Right renal cortex interstitium (tissue), 3 donors: Measurements from ENCODE around the gene BUD23. TPM values are rescaled to one million over a fixed set of nuclear protein-coding genes. Genes with fewer than 3 reads are reported as not detected.
A peak's percentile ranks its signal among the peaks of the same experiment; 100 is the strongest.
"Not testable (repeated sequence)": the region's sequence is repeated elsewhere in the genome, so short reads cannot be mapped to it uniquely, and the experiment has no call there.

Experiments
- DNase-seq, 3 donors: peaks; one replicate each; pipeline ENCODE4 v3.0.0-alpha.2; 2013; ENCODE audit warnings: low read depth in 3 of 3, low spot score in 2 of 3
- polyA plus RNA-seq, 3 donors: library from polyadenylated mRNA; unstranded; fragments of 120-200 nt; gene quantifications; one replicate each; pipeline ENCODE4 v1.2.1, GENCODE V29; 2013; ENCODE audit not compliant: insufficient read length in 3 of 3

BUD23 gene
- polyA plus RNA-seq, 3 donors = 78.7 to 85.6 (median 79.1) TPM

GRCh38 chr7:73700581-73701134 is 17.3 kb downstream of the BUD23 start:
- DNase-seq = no peak

DNA sequence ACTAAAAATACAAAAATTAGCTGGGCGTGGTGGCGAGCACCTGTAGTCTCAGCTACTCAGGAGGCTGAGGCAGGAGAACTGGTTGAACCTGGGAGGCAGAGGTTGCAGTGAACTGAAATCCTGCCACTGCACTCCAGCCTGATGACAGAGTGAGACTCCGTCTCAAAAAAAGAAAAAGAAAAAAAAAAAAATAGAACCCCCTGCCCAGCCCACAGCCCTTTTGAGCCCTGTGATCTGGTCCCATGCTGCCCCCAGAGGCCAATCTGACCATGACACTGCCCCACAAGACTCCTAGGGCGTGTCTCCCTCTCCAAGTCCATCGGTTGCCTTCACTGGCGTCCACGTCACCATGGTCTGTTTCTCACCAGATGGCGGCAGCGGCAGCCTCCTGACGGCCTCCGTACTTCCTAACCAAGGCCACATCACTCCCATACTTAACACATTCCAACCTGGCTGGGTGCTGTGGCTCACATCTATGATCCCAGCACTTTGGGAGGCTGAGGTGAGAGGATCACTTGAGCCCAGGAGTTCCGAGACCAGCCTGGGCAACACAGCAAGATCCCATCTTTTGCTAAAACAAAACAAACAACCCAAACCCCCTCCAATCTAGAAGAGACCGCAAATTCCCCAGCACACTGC is 18.1 kb downstream of the BUD23 start:
- DNase-seq = no peak

DNA sequence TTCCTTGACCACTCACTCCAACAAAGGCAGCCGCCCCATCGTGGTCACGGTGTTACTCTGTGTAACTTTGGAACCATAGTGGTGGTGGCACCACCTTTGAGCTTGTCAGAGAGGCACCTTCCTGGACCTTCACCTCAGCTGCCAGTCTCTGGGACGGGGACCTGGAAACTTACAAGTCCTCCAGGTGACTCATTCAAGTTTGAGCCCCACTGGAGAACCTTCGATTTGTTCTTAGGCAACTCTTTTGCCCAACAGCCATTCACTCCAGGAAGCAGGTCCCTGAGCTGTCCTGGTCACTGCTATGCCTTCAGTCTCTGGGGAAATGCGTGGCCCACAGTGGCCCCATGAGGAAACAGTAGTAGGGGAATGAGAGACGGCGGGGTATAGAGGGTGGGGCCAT is 18.8 kb downstream of the BUD23 start:
- DNase-seq = no peak

DNA sequence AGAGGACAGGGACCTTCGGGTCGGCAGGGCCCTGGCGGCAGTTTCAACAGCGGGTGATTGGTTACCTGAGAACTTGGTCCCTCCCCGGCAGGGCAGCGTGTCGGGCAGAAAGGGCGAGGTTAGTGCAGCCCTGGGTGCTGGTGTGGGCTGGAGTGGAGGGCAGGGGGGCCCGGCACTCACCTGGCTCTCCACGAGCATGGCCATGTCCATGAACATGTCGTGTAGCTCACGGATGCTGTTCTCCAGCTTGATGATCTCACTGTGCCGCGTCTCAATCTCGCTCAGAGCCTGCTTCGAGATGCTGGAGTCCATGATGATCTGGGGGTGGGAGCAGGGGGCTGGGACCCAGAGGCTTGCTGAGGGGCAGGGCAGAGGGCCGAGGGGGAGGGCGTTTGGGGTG is 19.3 kb downstream of the BUD23 start:
- no peak for DNase-seq

GRCh38 chr7:73703225-73703624 is 19.8 kb downstream of the BUD23 start:
- no peak for DNase-seq

DNA sequence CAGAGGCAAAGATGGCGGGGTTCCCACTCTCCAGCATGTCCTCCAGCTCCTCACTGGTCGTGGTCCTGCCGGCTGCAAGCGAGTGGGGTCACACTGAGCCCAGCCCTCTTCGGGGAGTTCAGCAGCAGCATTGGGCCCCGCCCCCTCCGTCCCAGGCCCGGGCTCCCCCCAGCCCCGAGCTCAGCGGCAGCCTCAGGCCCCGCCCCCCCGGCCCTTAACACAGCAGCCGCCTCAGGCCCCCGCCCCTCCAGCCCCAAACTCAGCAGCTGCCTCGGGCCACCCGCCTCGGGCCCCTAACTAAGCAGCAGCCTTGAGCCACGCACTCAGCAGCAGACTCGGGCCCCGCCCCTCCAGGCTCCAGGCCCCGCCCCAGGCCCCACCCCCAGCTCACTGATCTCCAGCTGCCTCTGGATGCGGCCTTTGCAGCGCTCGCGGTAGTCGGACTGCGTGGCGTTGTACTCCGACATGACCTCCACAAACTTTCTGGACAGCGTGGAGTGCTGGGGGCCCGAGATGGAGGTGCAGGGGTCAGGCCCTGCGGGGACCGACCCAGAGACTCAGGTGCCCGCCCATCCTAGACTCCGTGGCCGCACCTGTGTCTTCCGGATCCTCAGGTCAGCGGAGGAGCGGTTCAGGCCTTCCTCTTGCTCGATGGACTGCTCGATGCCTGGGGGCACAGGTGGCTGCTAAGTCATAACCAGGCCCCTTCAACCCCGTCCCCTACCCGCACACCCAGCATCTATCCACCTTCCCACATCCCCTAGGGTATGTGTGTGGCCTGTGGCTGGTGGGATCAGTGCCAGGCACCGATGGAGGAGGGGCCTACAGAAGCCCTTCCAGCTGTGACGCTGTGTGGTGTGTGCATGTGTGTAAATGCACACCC is 20.6 kb downstream of the BUD23 start:
- peak in 1 of 3 donors; percentile 47 for DNase-seq

- no peak for DNase-seq
Measured at GRCh38 chr7:73704640-73705550, 21.5 kb downstream of the BUD23 start.

DNA sequence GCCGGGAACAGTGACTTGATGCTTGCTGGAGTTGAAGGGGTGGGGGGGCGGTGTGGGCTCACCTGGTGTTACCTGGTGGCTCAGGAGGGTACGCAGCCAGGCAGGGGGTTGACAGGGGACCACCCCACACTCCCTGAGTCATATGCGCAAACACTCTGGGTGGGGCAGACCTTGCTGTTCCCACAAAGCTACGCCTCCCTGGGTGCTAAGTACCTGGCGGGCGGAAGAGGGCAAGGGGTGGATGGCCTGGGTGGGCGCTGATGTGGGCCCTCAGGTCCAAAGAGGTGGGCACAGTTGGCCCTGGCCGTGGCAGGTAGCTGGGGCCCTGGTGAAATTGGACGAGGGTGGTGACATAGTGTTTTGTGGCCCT is 22.1 kb downstream of the BUD23 start:
- no peak for DNase-seq

DNA sequence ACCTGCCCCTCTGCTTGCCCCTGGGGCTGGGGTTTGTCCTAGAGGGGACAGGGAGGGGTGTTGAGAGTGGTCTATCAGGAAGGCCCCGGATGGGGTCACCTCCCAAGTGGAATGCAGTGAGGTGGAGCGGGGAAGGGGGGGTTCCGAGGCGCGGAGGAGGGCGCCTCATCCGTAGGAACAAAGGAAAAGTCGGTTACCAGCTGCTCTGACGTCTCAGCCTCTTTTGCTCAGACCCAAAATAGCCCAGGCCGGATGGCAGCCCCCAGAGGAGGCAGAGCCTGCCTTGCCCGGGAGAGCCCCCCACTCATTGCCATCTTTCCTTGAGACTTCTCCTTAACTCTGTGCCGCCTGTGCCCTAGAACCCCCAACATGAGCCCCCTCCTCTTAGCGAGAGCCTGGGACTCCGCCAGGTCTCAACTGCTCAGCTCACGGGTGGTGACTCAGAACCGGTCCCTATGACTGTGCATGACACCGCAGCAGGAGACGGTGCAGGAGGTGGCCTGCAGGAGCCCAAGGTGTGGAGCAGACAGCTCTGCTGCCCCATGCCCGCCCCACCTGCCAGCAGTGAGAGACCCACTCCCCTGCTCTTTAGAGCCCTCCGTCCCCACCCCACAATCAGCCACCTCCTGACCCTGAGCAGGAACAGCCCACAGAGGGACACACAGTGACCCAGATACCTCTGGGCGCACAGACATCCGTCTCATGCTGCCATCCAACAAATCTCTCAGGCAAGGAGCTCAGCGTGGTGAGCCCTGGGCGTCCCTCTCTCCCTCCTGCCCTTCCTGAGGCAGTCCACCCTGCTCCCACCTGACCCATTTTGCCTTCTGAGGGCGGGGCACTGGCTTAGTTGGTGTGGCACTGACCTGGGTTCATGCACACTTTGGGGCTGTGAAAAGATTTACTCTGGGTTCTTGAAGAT is 23.0 kb downstream of the BUD23 start:
- DNase-seq = no peak

DNA sequence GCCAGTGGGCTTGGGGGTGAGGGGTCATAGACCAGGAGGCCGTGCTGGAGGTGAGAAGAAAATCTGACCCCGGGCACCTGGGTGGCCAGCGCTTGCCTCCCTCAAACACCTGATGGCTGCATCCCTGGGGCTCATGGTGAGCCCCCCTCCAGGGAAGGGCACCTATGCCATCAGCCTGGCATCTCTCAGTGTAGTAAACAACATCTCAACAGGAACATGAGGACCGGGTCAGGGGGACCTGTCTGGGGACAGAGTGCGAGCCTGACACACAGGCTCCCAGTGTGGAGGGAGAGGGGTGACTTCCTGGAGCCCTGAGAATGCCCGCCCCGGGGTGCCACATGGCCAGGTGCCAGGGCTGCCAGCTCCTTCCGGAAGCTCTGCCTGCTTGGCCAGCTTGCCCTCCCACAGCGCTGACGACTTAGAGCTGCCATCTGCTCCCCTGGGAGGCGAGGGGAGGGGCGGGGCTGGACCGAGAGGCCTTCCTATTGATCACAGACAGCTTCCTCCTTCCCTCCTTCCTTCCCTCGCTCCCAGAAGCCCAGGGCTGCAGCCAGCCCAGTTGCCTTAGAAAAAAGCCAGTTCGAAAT is 23.7 kb downstream of the BUD23 start:
- no peak for DNase-seq

DNA sequence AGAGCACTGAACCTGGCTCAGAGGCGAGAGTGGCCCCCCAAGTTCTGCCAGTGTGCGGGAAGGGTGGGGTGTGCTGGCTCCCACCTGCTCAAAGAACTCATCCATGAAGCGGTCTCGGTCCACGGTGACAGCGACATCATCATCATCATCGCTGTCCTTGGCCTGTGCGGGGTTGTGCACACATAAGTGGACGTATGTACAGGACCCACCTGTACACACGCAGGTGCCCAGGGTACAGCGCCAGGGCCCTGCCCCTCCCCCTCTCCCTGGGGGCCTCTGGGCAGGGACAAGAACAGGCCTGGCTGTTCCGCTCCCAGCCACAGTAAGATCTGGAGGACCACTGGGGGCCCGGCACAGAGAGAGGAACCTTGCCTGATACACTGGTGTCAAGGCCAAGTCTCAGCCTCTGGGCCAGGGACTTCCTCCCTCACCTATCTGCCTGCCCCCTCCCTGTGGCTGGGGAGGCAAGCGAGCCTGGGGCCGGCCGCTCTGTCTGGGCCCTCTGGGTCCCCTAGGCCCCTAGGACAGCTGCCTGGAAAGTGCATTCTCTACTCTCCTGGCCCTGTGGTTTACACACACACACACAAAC is 25.7 kb downstream of the BUD23 start:
- no peak for DNase-seq

DNA sequence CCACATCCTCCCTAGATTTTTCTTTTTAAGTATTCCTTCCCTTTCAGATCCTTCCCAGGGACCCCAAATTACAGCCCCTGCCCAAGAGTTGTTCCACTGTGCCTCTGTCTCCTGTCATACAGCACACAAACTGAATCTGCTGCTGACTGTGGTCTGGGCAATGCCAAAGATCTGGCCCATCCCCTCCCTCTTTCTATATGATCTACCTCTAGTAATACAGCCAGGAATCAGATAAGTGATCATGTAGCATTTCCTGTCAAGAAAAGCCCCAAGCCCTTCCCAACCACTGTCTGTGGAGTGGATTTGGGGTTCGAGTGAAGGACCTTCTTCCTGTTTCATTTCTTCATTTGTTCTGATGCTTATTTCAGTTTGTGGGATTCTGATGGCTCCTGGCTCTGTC is 29.4 kb downstream of the BUD23 start:
- DNase-seq = no peak

DNA sequence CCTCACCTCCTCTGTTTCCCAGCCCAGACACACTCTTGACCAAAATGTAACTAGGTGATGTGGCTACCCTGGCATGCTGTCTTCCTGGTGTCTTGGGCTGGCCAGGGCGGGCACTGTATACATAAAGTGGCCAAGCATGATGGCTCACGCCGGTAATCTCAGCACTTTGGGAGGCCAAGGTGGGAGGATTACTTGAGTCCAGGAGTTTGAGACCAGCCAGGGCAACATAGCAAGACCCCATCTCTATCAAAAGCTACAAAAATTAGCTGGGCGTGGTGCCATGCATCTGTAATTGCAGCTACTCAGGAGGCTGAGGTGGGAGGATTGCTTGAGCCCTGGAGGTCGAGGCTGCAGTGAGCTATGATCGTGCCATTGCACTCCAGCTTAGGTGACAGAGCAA is 29.9 kb downstream of the BUD23 start:
- not testable (repeated sequence) for DNase-seq

- no peak for DNase-seq
Measured at GRCh38 chr7:73715648-73716317, 32.4 kb downstream of the BUD23 start.

GRCh38 chr7:73716318-73716890 is 33.0 kb downstream of the BUD23 start:
- no peak for DNase-seq

GRCh38 chr7:73717025-73717807 is 33.8 kb downstream of the BUD23 start:
- no peak for DNase-seq

DNA sequence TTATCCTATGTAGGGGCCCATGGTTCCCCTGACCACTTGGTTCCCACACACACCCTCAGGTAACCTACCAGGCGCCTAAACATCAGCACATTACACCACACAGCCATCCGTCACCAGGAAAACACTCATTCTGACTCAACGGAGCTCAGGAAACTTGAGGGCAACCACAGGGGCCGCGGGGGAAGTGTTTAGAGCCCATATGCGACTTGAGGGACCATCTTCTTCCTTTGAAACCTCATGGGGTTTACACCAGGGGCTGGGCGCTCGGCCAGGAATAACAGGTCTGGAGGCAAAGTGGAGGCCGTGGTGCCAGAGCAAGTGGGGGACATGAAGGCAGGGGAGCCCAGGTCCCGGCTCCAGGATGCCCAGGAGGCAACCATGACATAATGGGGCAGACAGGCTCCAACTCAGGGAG is 34.6 kb downstream of the BUD23 start:
- no peak for DNase-seq
